Middle frontal gyrus (tissue), 1 donor: ENCODE data around the gene CUX1.

Experiments
- DNase-seq: peaks from one replicate; pipeline ENCODE4 v3.0.0-alpha.2; 2015; ENCODE audit warnings: low spot score; ENCODE audit errors: extremely low spot score

CUX1 gene

DNA sequence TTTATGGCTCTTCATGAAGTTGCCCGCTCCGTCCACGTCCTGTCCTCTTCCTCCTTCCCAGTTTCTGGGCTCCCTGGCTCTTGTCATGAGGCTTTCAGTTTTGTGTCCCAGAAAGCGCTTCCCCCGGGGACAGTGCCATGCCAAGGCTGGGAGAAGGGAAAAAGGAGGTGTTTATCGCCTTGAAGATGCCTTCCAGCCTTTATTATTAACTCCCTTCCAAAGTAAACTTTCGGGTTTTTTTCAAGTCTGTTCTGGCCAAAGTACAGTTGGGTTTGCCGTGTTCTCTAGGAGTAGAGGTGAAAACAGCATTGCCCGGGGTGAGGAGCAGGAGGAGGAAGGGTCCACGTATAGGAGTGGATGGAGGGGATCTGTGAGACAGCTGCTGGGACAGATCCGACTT is 117.2 kb downstream of the CUX1 start:
- DNase-seq, result no peak

DNA sequence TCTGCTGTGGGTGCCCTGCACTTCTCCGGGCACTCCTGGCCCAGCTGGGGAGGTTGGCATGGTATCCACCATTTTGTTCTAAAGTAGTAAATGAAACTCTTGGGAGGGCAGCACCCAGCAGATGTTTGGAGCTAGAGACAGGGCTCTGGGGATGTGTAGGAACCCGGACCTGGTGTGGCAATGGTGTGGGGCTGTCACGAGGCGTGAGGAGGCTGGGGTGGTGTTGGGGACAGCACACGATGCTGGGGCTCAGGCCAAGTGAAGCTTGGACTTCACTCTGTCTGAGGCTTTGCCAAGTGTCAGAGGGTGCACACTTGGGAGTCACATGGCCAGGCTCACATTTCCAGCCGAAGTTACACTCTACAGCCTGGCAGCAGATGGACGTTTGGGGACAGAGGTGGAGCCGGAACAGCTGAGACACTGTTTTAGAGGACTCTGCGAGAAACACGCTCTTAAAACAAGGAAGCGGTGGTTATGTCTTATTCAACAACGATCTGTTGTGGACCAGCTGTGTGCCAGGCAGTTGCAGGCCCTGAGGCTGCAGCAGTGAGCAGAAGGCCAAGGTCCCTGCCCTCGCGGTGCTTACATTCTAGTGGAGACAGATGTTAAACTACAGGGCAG is 118.2 kb downstream of the CUX1 start:
- no peak for DNase-seq

- no peak for DNase-seq
Observed at GRCh38 chr7:101936223-101936610, 118.8 kb downstream of the CUX1 start.

GRCh38 chr7:101936611-101937231 is 119.3 kb downstream of the CUX1 start:
- no peak for DNase-seq

DNA sequence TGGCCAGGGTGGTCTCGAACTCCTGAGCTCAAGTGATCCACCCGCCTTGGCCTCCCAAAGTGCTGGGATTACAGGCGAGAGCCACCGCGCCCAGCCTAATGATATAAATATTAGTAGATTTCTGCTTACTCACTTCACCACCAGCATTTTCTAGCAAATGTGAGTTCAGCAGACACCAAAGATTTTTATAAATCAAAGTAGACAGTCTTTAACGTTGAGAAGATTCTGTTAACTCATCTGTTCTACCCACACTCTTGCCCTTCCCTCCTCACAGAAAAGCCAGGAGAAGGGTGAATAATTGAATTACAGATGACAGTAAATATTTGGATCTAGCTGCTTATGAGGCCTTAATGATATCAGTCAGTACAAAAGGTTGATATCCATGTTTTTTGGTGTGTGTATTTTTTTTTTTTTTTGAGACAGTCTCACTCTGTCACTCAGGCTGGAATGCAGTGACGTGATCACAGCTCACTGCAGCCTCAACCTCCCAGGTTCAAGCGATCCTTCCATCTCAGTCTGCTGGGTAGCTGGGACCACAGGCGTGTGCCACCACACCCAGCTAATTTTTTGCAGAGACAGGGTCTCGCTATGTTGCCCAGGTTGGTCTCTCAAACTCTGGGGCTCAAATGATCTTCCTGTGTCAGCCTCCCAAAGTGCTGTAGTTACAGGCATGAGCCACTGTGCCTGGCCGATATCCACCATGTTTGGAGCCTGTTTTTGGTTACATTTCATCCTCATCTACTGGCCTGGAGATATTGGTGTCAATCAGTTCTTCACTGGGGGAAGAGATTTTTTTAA is 120.5 kb downstream of the CUX1 start:
- no peak for DNase-seq

DNA sequence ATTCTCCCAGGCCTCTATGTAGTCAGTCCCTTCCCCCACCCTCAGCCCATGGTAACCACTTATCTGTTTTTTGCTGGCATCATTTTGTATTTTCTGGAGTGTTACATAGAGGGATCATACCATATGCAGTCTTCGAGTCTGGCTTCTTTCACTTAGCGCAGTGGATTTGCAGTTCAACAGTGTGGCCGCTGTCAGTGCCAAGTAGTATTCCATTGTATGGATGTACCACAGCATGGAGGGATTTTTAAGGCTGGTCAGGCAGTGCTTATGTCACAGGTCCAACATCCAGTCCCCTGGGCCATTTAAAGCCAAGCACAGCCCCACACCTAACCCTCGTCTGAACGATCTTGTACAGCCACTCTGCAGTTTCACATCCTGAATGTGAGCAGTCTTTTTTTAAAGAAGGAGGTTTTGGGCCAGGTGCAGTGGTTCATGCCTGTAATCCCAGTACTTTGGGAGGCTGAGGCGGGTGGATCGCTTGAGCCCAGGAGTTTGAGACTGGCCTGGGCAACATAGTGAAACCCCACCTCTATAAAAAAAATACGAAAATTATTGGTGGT is 121.8 kb downstream of the CUX1 start:
- DNase-seq, result no peak

GRCh38 chr7:101940151-101940550 is 122.7 kb downstream of the CUX1 start:
- DNase-seq, result no peak

- DNase-seq, result no peak
Observed at GRCh38 chr7:101940830-101941229, 123.4 kb downstream of the CUX1 start.

DNA sequence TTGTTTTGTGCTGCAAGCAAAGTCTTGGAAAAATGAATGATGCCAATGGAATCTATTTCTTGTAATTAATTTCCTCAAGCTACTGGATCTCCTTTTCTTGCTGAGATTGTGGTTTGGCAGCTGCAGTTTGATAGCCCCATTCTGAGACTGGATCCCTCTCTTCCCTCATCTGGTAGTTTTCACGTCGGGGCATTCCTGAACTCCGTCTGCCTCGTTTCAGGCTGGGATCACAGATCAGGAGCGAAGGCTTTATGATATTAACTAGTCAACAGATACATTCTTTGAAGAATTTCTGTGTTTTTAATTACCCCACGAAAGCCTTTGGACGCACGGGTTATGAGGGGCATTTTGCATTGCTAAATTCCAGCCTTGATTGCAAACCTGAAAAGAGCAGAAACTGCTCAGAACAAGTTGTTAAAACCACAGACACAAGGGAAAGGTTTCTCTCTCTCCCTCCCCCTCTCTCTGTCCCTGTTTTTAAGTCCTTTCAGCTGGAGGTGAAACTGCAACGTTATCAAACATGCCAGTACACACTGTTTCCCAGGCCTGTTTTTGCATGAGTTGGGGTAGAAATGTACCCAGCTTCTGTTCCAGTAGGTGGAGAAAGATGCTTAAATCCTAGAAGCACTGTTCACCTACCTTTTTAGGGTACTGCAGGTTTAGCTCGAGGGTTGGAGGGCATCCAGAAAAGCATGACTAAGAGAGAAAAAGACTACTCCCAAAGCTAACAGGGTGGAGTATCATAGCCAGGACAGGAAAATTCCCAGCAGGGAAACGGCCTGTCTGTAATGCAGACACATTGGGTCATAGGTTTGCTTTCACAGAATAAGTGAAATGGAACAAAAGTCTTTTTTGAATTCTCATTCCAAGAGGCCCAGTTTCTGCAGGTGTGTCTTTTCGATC is 124.3 kb downstream of the CUX1 start:
- DNase-seq, result no peak

DNA sequence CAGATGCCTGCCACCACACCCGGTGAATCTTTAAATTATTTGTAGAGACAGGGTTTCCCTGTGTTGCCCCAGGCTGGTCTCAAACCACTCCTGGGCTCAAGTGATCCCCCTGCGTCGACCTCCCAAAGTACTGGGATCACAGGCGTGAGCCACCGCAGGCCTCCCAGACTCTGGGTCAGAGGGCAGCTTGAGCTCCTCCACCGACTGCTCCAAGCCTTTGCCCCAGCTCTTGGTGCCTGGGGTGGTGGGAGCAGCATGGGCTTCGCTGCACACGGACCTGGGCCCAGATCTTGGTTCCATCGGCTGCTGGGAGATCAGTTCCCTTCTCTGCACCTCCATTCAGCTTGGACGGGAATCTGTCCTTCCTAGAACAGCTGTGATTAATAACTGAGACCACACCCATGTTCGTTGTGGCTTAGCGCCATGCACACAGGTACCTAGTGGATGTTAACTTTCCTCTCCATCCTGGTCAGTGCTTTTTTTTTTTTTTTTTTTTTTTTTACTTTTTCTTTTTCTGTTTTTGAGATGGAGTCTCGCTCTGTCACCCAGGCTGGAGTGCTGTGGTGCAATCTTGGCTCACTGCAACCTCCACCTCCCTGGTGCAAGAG is 125.3 kb downstream of the CUX1 start:
- no peak for DNase-seq

DNA sequence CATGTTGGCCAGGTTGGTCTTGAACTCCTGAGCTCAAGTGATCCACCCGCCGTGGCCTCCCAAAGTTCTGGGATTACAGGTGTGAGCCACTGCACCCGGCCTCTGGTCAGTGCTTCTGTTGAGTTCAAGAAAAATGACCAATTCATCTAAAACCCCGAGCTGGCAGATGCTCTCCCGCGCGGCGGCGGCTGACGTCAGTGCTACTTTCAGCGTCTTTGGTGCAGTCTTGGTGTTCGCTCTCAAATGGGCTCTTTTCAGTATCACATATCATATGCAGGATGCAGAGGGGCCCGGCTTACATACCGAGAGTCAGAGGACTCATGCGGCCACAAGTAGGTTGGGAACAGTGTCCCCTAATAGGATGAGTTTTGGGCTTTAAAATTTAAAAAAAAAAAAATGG is 125.9 kb downstream of the CUX1 start:
- no peak for DNase-seq

GRCh38 chr7:101943889-101944600 is 126.6 kb downstream of the CUX1 start:
- no peak for DNase-seq

GRCh38 chr7:101944611-101945010 is 127.2 kb downstream of the CUX1 start:
- DNase-seq, result no peak

DNA sequence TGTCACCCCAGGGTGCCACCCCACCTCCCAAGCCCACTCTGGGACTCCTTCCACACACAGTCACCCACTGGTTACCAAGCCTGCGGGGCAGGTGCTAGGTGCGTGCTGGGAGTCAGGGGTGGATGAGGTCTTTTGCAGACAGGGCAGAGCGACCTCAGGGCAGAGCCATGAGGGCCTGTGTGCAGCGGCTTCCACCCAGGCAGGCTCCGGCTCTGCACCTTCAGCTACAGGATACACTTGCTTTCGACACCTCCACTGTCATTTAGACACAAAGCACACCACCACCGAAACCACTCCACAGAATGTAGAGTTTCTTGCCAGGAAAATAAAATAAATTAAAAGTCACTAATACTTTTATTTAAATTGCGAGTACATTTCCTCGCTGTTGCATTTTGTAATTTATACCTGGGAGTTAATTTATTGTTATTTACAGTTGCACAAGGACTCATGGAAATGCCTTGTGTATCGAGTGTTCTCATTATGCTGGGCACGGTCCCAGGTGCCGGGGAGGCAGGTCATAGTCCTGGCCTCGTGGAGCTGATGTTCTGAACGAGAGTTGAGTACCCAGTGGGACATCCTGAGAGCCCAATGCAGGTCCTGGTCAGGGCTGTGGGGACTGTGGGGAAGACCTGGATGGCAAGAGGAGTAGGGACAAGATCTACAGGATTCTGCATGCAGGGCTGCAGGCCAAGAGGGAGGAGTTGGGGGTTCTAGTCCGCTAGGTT is 127.8 kb downstream of the CUX1 start:
- DNase-seq, result no peak

- DNase-seq, result no peak
Observed at GRCh38 chr7:101947899-101948298, 130.5 kb downstream of the CUX1 start.

DNA sequence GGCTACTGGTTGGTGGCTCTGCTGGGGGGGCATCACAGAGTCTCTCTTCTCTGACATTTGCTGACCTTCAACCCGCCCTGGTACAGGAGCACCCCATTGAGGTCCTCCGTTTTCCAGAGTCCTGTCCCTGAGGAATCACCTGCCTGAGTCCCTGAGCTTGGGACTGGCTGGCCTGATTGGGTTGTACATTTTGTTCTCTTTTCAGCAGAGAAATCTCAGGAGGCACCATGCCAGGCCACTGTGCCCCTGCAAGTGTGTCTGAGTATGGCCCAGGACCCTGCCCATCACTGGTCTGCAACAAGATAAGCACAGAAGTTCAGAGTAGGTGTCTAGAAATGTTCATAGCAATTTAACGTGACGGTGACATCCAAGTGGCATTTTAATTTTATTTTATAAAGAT is 131.2 kb downstream of the CUX1 start:
- no peak for DNase-seq

- no peak for DNase-seq
Observed at GRCh38 chr7:101950450-101951119, 133.2 kb downstream of the CUX1 start.

DNA sequence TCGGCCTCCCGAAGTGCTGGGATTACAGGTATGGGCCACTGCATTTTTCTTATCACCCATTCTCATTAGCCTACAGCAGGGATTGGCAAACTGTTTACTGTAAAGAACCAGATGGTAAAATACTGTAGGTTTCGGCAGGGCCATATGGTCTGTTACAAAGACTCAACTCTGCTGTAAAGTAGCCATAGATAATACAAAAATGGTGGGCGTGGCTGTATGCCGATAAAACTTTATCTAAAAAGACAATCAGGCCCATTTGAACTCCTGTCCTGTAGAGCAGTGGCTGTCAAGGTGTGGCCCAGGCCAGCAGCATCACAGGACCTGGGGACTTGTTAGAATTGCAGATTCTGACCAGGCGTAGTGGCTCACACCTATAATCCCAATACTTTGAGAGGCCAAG is 134.3 kb downstream of the CUX1 start:
- DNase-seq, result no peak
